Breast epithelium (tissue), 3 donors: ENCODE results near the gene QPCT.

Experiments
- CTCF ChIP-seq, 3 donors: fragments of 450-650 bp; IDR thresholded peaks; one replicate each; pipeline ENCODE4 v1.5.1; 2016 to 2017; ENCODE audit warnings: antibody characterized with exemption in 3 of 3, mild to moderate bottlenecking in 3 of 3, moderate library complexity in 3 of 3
- POLR2A ChIP-seq: fragments of 450-650 bp; IDR thresholded peaks from one replicate; pipeline ENCODE4 v1.6.1; 2016; ENCODE audit warnings: antibody characterized with exemption, mild to moderate bottlenecking, moderate library complexity
- POLR2AphosphoS5 ChIP-seq, 3 donors: sonication (generic); formaldehyde crosslinking; IDR thresholded peaks; one replicate each; pipeline ENCODE4 v1.6.1; 2017; ENCODE audit warnings: antibody characterized with exemption in 3 of 3

- TF ChIP-seq POLR2AphosphoS5 (IDR thresholded peaks at IDR 0.05) (no peak), CTCF (IDR thresholded peaks at IDR 0.05) (no peak), POLR2A (no peak)
Measured at GRCh38 chr2:37300578-37300977, 43.9 kb upstream of the QPCT start.
